GM12873 (cell line): ENCODE results near the gene SSR1.

Experiments
- TF ChIP-seq, protein P1 (sequence below): IDR thresholded peaks from 2 replicates; pipeline ENCODE4 v1.5.1; 2012; ENCODE audit warnings: low read depth, mild to moderate bottlenecking, moderate library complexity, low read length, control low read depth; ENCODE audit not compliant: insufficient read depth; ENCODE audit errors: missing control alignments

SSR1 gene

DNA sequence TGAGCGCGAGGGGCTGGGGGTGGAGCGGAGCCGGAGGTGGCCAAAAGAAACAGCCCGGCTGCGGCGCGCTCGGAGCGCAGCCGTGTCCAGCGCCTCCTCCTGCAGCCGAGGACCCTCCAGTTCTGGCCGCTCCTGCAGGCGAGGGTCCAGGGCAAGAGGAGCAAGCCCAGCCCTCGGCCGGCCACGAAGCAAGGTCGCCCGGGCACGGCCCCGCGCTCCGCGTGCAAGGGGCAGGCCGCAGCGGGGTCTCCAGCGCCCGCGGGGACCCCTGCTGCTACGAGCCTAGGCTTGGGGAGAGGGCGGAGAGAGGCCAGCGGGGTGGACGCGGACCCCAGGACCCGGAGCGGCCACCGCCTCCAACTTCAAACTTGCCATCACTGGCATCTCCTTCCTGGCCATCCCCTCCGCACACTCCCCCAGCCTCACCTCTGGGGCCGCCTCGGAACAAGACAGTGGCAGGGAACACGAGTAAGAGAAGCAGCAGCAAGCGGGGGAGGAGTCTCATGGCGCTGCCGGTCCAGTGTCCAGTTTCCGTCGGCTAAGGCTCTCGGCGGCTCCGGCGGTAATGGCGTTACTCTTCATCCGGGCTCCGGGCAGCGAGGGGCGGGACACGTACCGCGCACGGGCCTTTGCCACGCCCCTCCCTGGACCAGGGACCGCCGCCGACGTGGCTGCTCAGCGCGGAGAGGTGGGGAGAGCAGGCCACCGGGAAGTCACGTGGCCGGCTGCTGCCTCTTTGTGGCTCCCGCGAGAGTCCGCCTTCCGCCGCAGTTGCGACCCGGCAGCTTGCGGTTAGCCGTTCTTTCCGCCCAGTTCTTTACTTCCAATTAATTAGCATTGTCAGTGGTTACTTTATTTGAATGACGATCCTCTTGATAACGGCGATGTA lies at the start of gene SSR1:
TSS of gene SSR1 (minus strand) at position 584 of the 889 bp plus-strand sequence. CDS start at position 505, 79 bp downstream.
- TF ChIP-seq, protein P1, sequence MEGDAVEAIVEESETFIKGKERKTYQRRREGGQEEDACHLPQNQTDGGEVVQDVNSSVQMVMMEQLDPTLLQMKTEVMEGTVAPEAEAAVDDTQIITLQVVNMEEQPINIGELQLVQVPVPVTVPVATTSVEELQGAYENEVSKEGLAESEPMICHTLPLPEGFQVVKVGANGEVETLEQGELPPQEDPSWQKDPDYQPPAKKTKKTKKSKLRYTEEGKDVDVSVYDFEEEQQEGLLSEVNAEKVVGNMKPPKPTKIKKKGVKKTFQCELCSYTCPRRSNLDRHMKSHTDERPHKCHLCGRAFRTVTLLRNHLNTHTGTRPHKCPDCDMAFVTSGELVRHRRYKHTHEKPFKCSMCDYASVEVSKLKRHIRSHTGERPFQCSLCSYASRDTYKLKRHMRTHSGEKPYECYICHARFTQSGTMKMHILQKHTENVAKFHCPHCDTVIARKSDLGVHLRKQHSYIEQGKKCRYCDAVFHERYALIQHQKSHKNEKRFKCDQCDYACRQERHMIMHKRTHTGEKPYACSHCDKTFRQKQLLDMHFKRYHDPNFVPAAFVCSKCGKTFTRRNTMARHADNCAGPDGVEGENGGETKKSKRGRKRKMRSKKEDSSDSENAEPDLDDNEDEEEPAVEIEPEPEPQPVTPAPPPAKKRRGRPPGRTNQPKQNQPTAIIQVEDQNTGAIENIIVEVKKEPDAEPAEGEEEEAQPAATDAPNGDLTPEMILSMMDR = no peak

DNA sequence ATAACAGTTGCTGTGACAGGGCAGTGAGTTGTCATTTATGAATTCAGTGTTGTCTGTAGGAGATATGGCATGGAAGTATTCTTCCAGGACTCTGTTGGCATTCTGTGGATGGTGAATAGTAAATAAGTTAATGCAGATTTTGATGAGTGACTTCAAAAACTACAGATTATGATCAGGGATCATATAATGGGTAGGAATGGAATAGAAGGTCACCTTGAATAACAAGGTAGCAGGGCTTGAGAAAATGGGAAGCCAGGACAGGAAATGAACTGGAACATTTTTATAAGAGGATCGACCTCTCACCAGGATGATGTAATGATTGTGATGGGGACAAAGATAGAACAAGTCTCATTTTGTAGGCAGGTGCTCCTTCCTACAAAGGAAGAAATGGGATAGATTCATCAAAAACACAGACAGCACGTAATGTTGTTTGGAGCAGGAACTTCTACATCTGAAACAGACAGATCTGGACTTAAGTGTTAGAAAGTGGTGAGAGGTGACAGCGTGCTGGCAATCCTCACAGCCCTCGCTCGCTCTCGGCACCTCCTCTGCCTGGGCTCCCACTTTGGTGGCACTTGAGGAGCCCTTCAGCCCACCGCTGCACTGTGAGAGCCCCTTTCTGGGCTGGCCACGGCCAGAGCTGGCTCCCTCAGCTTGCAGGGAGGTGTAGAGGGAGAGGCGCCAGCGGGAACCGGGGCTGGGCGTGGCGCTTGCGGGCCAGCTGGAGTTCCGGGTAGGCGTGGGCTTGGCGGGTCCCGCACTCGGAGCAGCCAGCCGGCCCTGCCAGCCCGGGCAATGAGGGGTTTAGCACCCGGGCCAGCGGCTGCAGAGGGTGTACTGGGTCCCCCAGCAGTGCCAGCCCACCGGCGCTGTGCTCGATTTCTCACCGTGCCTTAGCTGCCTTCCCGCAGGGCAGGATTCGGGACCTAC lies 30.8 kb upstream of the SSR1 start:
- TF ChIP-seq, protein P1 = no peak

DNA sequence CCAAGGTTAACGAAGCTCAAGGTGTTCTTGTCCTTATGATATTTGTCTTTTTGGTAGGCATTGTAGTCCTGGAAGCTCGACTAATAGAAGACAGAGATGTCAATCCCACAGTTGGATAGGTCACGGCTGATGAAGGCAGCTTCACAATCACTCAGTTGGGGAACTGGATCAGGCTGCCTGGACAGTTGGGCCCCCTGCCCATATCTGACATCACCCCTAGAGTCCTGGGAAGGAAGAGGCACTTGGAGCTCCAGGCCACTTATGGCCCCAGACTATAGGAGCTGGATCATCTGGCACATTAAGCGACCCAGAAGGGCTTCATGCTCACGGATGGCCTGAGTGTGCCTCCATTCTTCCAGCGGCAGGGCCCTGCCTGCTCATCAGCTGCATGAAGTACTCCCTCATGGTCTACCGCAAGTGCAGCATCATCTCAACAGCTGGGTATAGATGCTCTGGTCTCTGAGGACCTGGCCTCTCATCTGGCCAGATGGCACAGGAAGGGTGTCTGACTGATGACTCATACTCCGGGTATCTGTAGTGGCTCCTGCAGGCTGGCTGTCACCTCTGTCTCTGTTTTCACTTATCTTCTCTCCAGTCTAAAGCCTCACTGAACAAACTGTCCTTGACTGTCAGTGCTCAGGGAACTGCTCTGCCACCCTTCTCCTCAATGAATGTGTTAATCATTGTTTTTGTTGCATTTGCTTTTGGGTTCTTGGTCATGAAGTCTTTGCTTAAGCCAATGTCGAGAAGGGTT lies 29.2 kb upstream of the SSR1 start:
- TF ChIP-seq, protein P1 = no peak

DNA sequence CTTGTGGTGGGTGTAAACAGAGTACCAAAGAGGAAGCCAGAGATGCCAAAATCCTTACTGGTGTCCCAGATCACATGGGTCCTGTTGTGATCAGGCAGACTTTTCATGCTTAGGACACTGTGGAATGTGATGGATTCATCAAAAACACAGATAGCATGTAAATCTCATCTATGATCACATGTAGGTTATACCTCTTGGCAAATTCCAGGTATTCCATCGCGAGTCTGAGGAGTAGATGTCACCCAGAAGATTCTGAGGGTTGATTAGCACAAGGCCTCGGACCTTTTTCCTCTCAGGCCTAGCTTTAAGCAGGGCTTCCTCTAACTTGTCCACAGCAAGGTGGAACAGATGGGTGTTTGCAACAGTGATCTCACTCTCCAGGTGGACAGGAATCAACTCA lies 28.3 kb upstream of the SSR1 start:
- TF ChIP-seq, protein P1 = no peak

DNA sequence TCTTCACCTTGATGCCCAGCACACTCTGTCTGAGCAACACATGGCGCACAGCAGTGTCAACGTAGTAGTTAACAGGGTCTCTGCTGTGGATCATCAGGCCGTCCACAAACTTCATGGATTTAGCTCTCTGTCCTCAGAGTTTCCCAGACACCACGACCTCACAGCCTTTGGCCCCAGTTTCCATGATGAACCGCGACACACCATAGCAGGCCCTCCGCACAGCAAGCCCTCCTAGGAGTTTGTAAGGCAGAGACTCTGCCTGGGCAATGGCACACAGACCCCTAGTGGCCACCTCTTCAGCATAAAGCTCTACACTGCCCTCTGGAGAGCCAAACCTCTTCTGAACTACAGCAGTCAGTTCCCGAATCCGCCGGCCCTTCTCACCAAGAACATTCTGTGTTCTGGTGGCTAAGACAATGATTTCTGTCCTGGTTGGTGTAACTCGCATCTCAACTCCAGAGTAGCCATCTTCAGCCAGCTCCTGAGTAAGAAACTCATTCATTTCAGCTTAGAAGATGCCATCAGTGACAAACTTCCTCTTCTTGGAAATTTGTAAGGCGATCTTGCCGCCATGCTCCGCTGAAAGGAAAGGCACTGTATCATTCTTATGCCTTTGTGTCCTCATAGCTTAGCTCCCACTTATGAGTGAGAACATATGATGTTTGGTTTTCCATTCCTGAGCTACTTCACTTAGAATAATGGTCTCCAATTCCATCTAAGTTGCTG lies 26.2 kb upstream of the SSR1 start:
- TF ChIP-seq, protein P1 = peak; percentile 65

DNA sequence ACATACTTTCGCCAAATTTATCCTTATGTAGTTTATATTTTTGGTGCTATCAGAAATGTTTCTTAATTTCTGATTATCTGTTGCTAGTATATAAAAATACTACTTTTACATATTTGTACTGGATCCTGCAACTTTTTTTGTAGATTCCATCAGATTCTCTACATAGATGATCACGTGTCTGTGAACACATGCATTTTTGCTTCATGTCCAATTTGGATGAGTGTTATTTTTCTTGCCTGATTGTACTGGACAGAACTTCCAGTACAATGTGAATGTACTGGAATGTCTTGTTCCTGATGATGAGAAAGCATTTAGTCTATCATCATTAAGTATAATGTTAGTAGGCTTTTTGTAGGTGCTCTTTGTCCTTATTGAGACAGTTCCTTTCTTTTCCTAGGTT lies 25.0 kb upstream of the SSR1 start:
- TF ChIP-seq, protein P1 = no peak
